ENCODE data around the gene FAM219B.

- TF ChIP-seq CTCF (IDR thresholded peaks at IDR 0.05) = no peak
- no peak for TF ChIP-seq EZH2 (IDR thresholded peaks at IDR 0.05; ENCODE audit: borderline replicate concordance, insufficient read depth, low read depth, low read length, poor library complexity, severe bottlenecking)
These were observed 17.2 kb downstream of the FAM219B start for GRCh38 chr15:74889390-74889882.

All from B cell (primary cell).